ENCODE data around the gene UNC13B.

Gene UNC13B

GRCh38 chr9:35186524-35186923 lies 24.7 kb downstream of the UNC13B start:
- H3K9me2 ChIP-seq (ENCODE audit: low read depth, low read length), result no peaks in the 10 kb centered on the region
- H4K20me1 ChIP-seq (ENCODE audit: insufficient read depth, low read length), result no peaks in the 10 kb centered on the region
- no peaks in the 10 kb centered on the region for H3K27me3 ChIP-seq (ENCODE audit: insufficient read depth, low read length)
- no peaks in the 10 kb centered on the region for H3K79me2 ChIP-seq (ENCODE audit: insufficient read depth, low read length)
- H3K27ac ChIP-seq (ENCODE audit: low read depth, low read length, poor library complexity, severe bottlenecking), result no peak overlapping the region
- no peak overlapping the region for H3K9ac ChIP-seq (ENCODE audit: low read length)
- H3F3A ChIP-seq (ENCODE audit: insufficient read depth, low read length), result no peaks in the 10 kb centered on the region
- no peaks in the 10 kb centered on the region for H3K9me3 ChIP-seq (ENCODE audit: low read length)
- H3K4me1 ChIP-seq (ENCODE audit: insufficient read depth, low read length, severe bottlenecking), result no peaks in the 10 kb centered on the region
- no peak overlapping the region for H3K4me2 ChIP-seq (ENCODE audit: low read length)
- no peak for TF ChIP-seq EZH2 (IDR thresholded peaks at IDR 0.05; ENCODE audit: borderline replicate concordance, low read length)
- TF ChIP-seq CTCF (IDR thresholded peaks at IDR 0.05; ENCODE audit: low read length), result no peak
- no peaks in the 10 kb centered on the region for H3K36me3 ChIP-seq (ENCODE audit: insufficient read depth, low read length)
- no peak overlapping the region for H3K4me3 ChIP-seq (ENCODE audit: low read depth, low read length, poor library complexity, severe bottlenecking)
- no peak overlapping the region for H2AFZ ChIP-seq (ENCODE audit: low read length)

GRCh38 chr9:35190203-35190602 lies 28.4 kb downstream of the UNC13B start:
- Histone ChIP-seq H3K9ac (ENCODE audit: low read length) (no peak overlapping the region), H3K9me2 (ENCODE audit: low read depth, low read length) (no peaks in the 10 kb centered on the region), H3K4me3 (ENCODE audit: low read depth, low read length, poor library complexity, severe bottlenecking) (no peak overlapping the region), H3K27ac (ENCODE audit: low read depth, low read length, poor library complexity, severe bottlenecking) (no peak overlapping the region), H3K27me3 (ENCODE audit: insufficient read depth, low read length) (no peaks in the 10 kb centered on the region), H3K79me2 (ENCODE audit: insufficient read depth, low read length) (no peaks in the 10 kb centered on the region), H2AFZ (ENCODE audit: low read length) (no peak overlapping the region), H3F3A (ENCODE audit: insufficient read depth, low read length) (no peaks in the 10 kb centered on the region), H4K20me1 (ENCODE audit: insufficient read depth, low read length) (no peaks in the 10 kb centered on the region), H3K4me2 (ENCODE audit: low read length) (no peak overlapping the region), H3K4me1 (ENCODE audit: insufficient read depth, low read length, severe bottlenecking) (no peaks in the 10 kb centered on the region), H3K9me3 (ENCODE audit: low read length) (0 out of 2 replicates have a peak, but pooled peaks cover 3% of the 10 kb centered on the region), H3K36me3 (ENCODE audit: insufficient read depth, low read length) (no peaks in the 10 kb centered on the region)
- TF ChIP-seq CTCF (IDR thresholded peaks at IDR 0.05; ENCODE audit: low read length) (no peak), EZH2 (IDR thresholded peaks at IDR 0.05; ENCODE audit: borderline replicate concordance, low read length) (no peak)

- 0 out of 2 replicates have a peak, but pooled peaks cover 3% of the 10 kb centered on the region for H3K9me3 ChIP-seq (ENCODE audit: low read length)
Measured at GRCh38 chr9:35191105-35191504, 29.3 kb downstream of the UNC13B start.

More at GRCh38 chr9:35191105-35191504, 29.3 kb downstream of the UNC13B start:
- Histone ChIP-seq H3K27ac (ENCODE audit: low read depth, low read length, poor library complexity, severe bottlenecking) (no peak overlapping the region), H3K9ac (ENCODE audit: low read length) (no peak overlapping the region), H3K4me1 (ENCODE audit: insufficient read depth, low read length, severe bottlenecking) (no peaks in the 10 kb centered on the region), H4K20me1 (ENCODE audit: insufficient read depth, low read length) (no peaks in the 10 kb centered on the region), H3K4me2 (ENCODE audit: low read length) (no peak overlapping the region), H3K36me3 (ENCODE audit: insufficient read depth, low read length) (no peaks in the 10 kb centered on the region), H3K4me3 (ENCODE audit: low read depth, low read length, poor library complexity, severe bottlenecking) (no peak overlapping the region), H3K9me2 (ENCODE audit: low read depth, low read length) (no peaks in the 10 kb centered on the region), H2AFZ (ENCODE audit: low read length) (no peak overlapping the region), H3K79me2 (ENCODE audit: insufficient read depth, low read length) (no peaks in the 10 kb centered on the region), H3F3A (ENCODE audit: insufficient read depth, low read length) (no peaks in the 10 kb centered on the region), H3K27me3 (ENCODE audit: insufficient read depth, low read length) (no peaks in the 10 kb centered on the region)
- TF ChIP-seq EZH2 (IDR thresholded peaks at IDR 0.05; ENCODE audit: borderline replicate concordance, low read length), result no peak
- no peak for TF ChIP-seq CTCF (IDR thresholded peaks at IDR 0.05; ENCODE audit: low read length)

All from OCI-LY1 (cell line).